Neural cell (in vitro differentiated cells): ENCODE results near the gene COP1. TPM values are rescaled to one million over a fixed set of nuclear protein-coding genes. Genes with fewer than 3 reads are reported as not detected.

ENCODE experiments used
- H2AFZ ChIP-seq: fragments of 200-600, 300-800 bp; sonication (generic), shearing (Covaris generic); 2 replicates; pipeline ENCODE4 v1.6.0; 2014; ENCODE audit warnings: low read depth, mild to moderate bottlenecking, antibody characterized with exemption, low read length, moderate library complexity
- H3F3A ChIP-seq: fragments of 200-600 bp; shearing (Covaris generic); 2 replicates; pipeline ENCODE4 v1.6.1; 2016; ENCODE audit warnings: mild to moderate bottlenecking, moderate library complexity, mixed read lengths, antibody characterized with exemption, low read length; ENCODE audit not compliant: insufficient read depth, poor library complexity, severe bottlenecking
- H3K27ac ChIP-seq: fragments of 200-600, 300-800 bp; sonication (generic), shearing (Covaris generic); 2 replicates; pipeline ENCODE4 v1.5.1; 2014; ENCODE audit warnings: mild to moderate bottlenecking, low read length, moderate library complexity
- H3K27me3 ChIP-seq: fragments of 300-800, 200-600 bp; sonication (generic), shearing (Covaris generic); 2 replicates; pipeline ENCODE4 v1.6.0; 2014; ENCODE audit warnings: mild to moderate bottlenecking, low read depth, low read length, moderate library complexity; ENCODE audit not compliant: insufficient read depth
- H3K36me3 ChIP-seq: fragments of 300-800, 200-600 bp; sonication (generic), shearing (Covaris generic); 2 replicates; pipeline ENCODE4 v1.5.1; 2014; ENCODE audit warnings: mild to moderate bottlenecking, antibody characterized with exemption, low read length, moderate library complexity; ENCODE audit not compliant: insufficient read depth
- H3K4me2 ChIP-seq: fragments of 300-800, 200-600 bp; sonication (generic), shearing (Covaris generic); 2 replicates; pipeline ENCODE4 v1.6.0; 2014; ENCODE audit warnings: mild to moderate bottlenecking, low read length
- H3K4me3 ChIP-seq: fragments of 300-800, 200-600 bp; sonication (generic), shearing (Covaris generic); 2 replicates; pipeline ENCODE4 v1.5.1; 2014; ENCODE audit warnings: mild to moderate bottlenecking, low read length, moderate library complexity
- H3K79me2 ChIP-seq: fragments of 200-600 bp; shearing (Covaris generic); replicated peaks from 2 replicates; pipeline ENCODE4 v1.6.0; 2014; ENCODE audit warnings: mild to moderate bottlenecking, low read length, moderate library complexity; ENCODE audit not compliant: insufficient read depth
- H3K9ac ChIP-seq: fragments of 300-800, 200-600 bp; sonication (generic), shearing (Covaris generic); 2 replicates; pipeline ENCODE4 v1.6.1; 2016; ENCODE audit warnings: mild to moderate bottlenecking, low read length, mixed read lengths
- H3K9me2 ChIP-seq: fragments of 200-600 bp; shearing (Covaris generic); 2 replicates; pipeline ENCODE4 v1.6.1; 2016; ENCODE audit warnings: mild to moderate bottlenecking, low read length, mixed read lengths; ENCODE audit not compliant: insufficient read depth
- H3K9me3 ChIP-seq: fragments of 200-600, 300-800 bp; sonication (generic), shearing (Covaris generic); 2 replicates; pipeline ENCODE4 v1.6.1; 2016; ENCODE audit warnings: mild to moderate bottlenecking, mixed run types, low read length, moderate library complexity, mixed read lengths
- H4K20me1 ChIP-seq: fragments of 200-600 bp; shearing (Covaris generic); 2 replicates; pipeline ENCODE4 v1.6.1; 2016; ENCODE audit warnings: mild to moderate bottlenecking, mixed run types; ENCODE audit not compliant: insufficient read depth
- CTCF ChIP-seq: fragments of 450-650 bp; IDR thresholded peaks from 2 replicates; pipeline ENCODE4 v1.5.1; 2014; ENCODE audit warnings: antibody characterized with exemption, mild to moderate bottlenecking, moderate library complexity; ENCODE audit not compliant: poor library complexity, severe bottlenecking
- EP300 ChIP-seq: fragments of 450-650 bp; conservative IDR thresholded peaks from 2 replicates; pipeline ENCODE4 v1.6.1; 2014; ENCODE audit warnings: antibody characterized with exemption, mild to moderate bottlenecking, moderate library complexity; ENCODE audit not compliant: poor library complexity, severe bottlenecking
- EZH2 ChIP-seq: fragments of 200-600, 300-800 bp; shearing (Covaris generic), sonication (generic); IDR thresholded peaks from 2 replicates; pipeline ENCODE4 v1.6.1; 2014; ENCODE audit warnings: antibody characterized with exemption, low read length, borderline replicate concordance, mild to moderate bottlenecking; ENCODE audit not compliant: insufficient read depth, poor library complexity, severe bottlenecking
- MXI1 ChIP-seq: fragments of 450-650 bp; conservative IDR thresholded peaks from 2 replicates; pipeline ENCODE4 v1.6.1; 2014; ENCODE audit warnings: antibody characterized with exemption, mild to moderate bottlenecking; ENCODE audit not compliant: poor library complexity, severe bottlenecking
- POLR2AphosphoS5 ChIP-seq: IDR thresholded peaks from 2 replicates; pipeline ENCODE4 v1.6.1; 2012
- RAD21 ChIP-seq: fragments of 450-650 bp; conservative IDR thresholded peaks from 2 replicates; pipeline ENCODE4 v1.6.1; 2014; ENCODE audit warnings: antibody characterized with exemption, mild to moderate bottlenecking, moderate library complexity
- REST ChIP-seq: IDR thresholded peaks from 2 replicates; pipeline ENCODE4 v1.6.1; 2012; ENCODE audit warnings: borderline replicate concordance
- SMC3 ChIP-seq: fragments of 450-650 bp; conservative IDR thresholded peaks from 2 replicates; pipeline ENCODE4 v1.6.1; 2014; ENCODE audit warnings: antibody characterized with exemption, mild to moderate bottlenecking, moderate library complexity; ENCODE audit not compliant: poor library complexity
- TAF1 ChIP-seq: IDR thresholded peaks from 2 replicates; pipeline ENCODE4 v1.6.1; 2012; ENCODE audit warnings: low read depth
- polyA plus RNA-seq: library from polyadenylated mRNA; depleted of rRNA; stranded (reverse); fragments of >200 nt; gene quantifications from 2 replicates; pipeline ENCODE4 v1.2.3, GENCODE V29; 2014

Gene COP1
- polyA plus RNA-seq, 1 donor from 2014 or later, result 72.3 TPM

GRCh38 chr1:176225911-176226310, 18.8 kb upstream of the COP1 start:
- no peak overlapping the region for H3K4me2 ChIP-seq
- no peaks in the 10 kb centered on the region for H3K79me2 ChIP-seq
- no peaks in the 10 kb centered on the region for H3K36me3 ChIP-seq
- H2AFZ ChIP-seq, result no peak overlapping the region
- no peaks in the 10 kb centered on the region for H3K9me3 ChIP-seq
- no peak overlapping the region for H3K9ac ChIP-seq
- H3F3A ChIP-seq, result no peaks in the 10 kb centered on the region
- no peak overlapping the region for H3K4me3 ChIP-seq
- no peak overlapping the region for H3K27ac ChIP-seq
- H4K20me1 ChIP-seq, result no peaks in the 10 kb centered on the region
- H3K9me2 ChIP-seq, result no peaks in the 10 kb centered on the region
- TF ChIP-seq POLR2AphosphoS5 (no peak), REST (no peak), EP300 (no peak), CTCF (no peak), EZH2 (no peak), RAD21 (no peak), SMC3 (no peak), MXI1 (no peak), TAF1 (no peak)
- no peaks in the 10 kb centered on the region for H3K27me3 ChIP-seq

- no peak overlapping the region for H3K9ac ChIP-seq
- H4K20me1 ChIP-seq, result no peaks in the 10 kb centered on the region
- H3K4me2 ChIP-seq, result no peak overlapping the region
- no peaks in the 10 kb centered on the region for H3K36me3 ChIP-seq
- H3K9me3 ChIP-seq, result no peaks in the 10 kb centered on the region
- TF ChIP-seq MXI1 (no peak), REST (no peak), CTCF (no peak), EZH2 (no peak), EP300 (no peak), POLR2AphosphoS5 (no peak), TAF1 (no peak), RAD21 (no peak), SMC3 (no peak)
- H3K27me3 ChIP-seq, result no peaks in the 10 kb centered on the region
- H3K27ac ChIP-seq, result no peak overlapping the region
- no peaks in the 10 kb centered on the region for H3K9me2 ChIP-seq
- no peak overlapping the region for H3K4me3 ChIP-seq
- H3K79me2 ChIP-seq, result no peaks in the 10 kb centered on the region
- H3F3A ChIP-seq, result no peaks in the 10 kb centered on the region
- H2AFZ ChIP-seq, result no peak overlapping the region
Observed at GRCh38 chr1:176225479-176225875, 18.4 kb upstream of the COP1 start.
